ENCODE results near the gene GSG1L.

Gene GSG1L

GRCh38 chr16:27784351-27785306, 278.9 kb downstream of the GSG1L start:
- no peak for DNase-seq

DNA sequence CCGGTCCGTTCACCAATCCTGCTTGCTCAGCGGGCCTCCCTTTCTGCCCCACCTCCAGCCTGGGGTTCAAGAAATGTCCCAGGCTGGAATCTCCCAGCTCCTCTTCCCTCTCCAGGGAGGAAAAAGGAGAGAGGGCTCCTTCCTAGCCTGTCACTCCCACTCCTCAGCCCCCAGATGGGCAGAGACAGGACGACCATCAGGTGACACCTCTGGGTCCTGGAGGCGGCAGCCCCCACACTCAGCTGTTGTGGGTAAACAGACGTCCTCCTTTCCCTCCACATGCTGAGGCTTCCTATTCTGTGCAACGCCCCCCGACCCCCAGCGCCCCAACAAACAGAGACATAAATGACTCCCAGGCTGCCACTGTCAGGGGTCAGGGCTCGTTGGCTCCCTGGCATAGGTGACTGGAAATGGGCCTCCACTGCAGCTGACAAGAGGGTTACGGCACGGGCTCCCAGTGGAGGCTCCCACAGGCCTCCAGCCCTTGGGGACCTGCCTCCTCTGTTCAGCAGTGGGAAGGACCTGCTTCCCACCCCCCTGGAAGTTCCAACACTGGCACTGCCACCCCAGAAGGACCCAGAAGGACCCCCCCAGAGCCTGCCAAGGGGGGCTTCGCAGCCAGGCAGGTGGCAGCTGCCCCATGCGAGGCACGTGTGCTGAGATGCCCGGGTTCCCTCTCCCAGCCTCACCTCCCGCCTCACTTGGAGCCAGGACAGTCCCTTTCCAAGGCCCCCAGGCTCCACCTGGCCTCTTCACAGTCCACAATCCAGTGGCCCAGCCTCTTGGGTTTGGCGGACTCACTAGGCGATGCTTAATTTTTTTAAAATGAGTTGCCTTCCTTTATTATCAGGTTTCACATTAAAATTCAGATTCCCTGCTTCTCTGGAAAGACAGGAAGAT, 281.3 kb downstream of the GSG1L start:
- DNase-seq = no peak

GRCh38 chr16:27781195-27781524, 282.4 kb downstream of the GSG1L start:
- DNase-seq = no peak

- no peak for DNase-seq
Observed at GRCh38 chr16:27780468-27781194, 282.9 kb downstream of the GSG1L start.

GRCh38 chr16:27779641-27780164, 283.8 kb downstream of the GSG1L start:
- no peak for DNase-seq

GRCh38 chr16:27778926-27779570, 284.5 kb downstream of the GSG1L start:
- DNase-seq = no peak

- DNase-seq = no peak
Observed at GRCh38 chr16:27778171-27778925, 285.2 kb downstream of the GSG1L start.

GRCh38 chr16:27777527-27777926, 286.0 kb downstream of the GSG1L start:
- no peak for DNase-seq

DNA sequence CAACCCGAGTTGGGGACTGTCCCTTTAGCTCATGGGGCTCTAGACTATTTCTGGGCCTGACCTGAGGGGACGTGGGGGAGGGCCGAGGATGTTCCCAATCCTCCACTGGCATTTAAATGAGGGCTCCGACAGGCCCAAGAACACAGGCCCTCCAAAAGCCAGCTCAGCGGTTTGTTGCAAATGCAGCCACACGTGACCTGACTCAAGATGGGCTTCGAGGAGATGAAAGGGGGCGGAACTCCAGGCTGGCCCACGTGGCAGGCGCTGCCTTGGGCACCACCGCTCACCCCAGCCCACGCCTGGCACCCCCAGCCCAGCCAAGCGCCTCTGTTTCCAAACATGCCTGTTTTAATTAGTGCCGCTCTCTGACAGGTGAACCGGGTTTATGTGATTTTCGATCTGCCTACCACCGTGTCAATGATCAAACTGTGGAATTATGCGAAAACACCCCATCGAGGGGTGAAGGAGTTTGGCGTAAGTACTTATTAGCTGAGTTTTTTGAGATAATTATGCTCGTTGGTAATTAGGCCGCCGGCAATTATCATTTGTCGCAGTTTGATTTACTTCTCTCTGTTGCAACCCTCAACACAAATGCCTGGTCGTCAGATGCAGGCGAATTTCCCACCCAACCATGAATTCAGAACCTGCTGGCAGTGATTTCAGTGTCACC, 286.8 kb downstream of the GSG1L start:
- no peak for DNase-seq

- DNase-seq = no peak
Observed at GRCh38 chr16:27775254-27775653, 288.3 kb downstream of the GSG1L start.

DNA sequence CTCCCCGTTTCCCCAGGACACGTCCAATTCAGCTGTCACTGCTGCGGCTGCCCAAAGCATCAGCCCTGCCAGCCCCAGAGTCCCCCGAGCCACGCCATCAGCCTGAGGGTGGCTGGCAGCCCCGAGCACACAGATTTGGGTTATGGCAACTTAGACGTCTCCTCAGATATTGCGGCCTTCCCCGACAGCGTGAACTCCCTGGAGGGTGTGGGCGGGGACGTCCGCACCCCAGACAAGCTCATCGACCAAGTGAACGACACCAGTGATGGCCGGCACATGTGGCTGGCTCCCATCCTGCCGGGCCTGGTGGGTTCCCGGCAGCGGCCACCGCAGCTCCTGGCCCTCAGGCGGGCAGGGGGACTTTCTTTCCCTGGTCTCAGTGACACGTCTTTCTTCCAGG, 288.7 kb downstream of the GSG1L start:
- DNase-seq = no peak

- DNase-seq = no peak
Observed at GRCh38 chr16:27773344-27773743, 290.2 kb downstream of the GSG1L start.

- no peak for DNase-seq
Observed at GRCh38 chr16:27772093-27772825, 291.3 kb downstream of the GSG1L start.

DNA sequence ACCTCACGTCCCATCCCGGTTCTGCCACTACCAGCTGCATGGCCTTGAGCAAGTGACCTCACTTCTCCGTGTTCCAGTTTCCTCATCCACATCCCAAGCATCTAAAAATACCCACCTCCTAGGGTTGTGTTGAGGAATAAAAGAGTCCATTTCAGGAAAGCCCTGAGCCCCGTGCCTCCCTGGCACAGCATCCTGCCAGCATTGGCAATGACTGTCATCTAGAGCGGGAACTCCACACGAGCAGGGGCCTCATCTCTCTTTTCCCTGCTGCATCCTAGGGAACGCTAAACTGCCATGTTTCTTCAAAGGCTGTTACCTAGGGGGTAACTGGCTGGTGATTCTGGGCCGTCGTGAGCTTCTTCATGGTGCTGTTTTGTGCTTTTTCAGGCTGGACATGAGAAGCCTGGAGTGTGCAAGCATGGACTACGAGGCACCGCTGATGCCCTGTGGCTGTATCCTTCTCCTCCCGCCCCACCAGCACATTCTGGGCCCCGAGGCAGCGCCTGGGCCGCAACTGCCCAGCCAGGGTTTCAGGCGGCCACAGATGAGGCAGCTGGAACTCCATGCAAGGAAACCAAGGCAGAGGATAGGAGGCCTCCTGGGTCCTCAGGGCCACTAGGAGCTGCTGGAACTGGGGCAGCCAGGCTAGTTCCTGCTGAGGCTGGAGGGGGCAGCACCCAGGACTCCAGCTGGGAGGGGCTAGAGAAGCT, 292.2 kb downstream of the GSG1L start:
- DNase-seq = no peak

DNA sequence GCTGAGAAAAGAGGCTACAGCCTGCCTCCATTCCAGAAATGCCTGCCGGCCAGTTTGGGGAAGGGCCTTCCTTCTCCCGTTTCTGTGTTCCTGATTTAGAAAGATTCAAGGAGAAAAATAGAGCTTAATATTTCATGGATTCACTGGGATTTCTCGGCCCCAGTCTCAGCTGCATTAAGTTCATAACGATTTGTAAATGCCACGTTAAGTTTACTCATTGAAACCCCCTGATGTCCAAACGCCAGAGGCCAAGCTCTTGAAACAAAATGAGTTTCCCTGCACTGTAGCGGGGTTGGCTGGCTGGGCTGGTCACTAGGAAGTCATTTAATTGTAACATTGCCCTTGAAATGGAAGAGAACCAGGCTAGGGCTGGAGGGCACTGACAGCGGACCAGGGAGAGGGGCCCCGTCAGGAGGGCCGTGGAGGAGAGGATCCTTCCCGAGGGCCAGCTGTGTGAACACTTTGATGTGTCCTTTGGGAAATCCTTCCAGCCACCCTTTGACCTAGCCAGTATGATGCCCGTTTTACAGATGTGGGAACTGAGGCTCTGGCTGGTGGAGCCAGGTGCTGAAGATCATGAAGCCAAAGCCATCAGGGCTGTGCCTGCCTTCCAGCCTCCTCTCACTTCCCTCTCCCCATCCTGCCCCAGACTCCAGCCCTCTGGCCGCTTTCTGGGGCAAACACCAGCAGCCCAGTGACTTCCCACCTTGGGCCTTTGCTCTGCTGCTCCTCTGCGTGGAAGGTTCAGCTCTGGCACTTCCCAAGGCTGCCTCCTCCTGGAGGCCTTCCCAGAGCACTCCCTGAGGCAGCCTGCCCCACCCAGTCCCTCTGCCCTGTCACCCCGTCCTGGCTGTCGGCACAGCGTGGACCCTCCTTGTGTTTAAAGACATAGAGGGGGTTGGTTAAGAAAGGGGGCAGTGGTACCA, 293.0 kb downstream of the GSG1L start:
- DNase-seq = no peak

DNA sequence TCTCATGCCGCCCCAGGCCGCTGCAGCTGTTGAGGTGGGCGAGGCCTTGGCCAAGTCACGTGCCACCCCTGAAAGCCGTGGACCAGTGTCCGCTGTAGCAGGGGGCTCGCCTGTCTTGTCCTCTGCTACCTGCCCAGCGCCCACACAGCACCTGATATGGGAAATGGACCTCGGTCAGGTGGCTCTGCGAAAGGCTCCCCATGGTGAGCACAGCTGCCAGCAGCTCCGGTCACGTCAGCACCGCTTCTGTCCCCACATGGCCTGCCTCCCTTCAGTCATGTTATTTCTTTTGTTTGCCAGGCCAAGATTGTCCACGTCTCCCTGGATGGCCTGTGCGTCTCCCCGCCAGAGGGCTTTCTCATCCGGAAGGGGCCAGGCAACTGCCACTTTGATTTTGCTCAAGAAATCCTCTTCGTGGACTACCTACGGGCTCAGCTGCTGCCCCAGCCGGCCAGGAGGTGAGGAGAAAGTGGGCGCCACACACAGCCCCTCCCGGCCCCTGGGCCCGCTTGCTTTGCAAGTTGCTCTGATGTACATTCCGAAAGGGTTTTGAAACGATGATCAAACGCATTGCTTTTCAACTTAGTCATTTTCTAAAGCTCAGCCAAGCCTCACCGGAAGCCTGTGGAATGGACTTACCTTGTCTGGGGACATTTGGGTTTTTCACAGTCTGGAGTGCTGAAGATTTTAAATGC, 293.8 kb downstream of the GSG1L start:
- no peak for DNase-seq

DNA sequence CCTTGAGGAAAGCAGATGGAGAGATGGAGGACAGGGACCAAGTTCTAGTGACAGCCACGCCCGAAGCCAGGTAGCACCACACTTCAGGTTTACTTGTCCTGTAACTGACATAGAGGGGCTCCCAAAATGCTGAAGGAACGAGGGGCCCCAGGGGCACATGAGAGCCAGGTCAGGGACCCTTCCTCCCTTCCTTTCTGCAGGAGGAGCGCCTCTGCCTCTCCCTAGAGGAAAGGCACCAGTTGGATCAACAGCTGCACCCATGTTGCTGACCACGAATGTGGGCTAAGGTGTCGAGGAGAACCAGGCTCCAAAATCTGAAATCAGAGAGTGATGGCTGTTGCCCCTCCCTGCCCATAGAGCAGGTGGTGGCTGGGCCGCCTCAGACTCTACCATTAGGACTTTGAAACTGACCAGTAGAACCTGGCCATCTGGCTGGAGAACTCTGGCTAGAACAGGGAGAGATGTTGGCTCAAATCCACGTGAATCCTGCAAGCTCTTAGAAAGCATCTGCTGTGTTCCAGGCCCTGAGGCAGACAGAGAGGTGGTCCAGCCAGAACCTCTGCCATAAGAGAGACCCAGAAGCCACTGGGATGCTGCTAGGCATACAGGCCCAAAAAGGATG, 294.8 kb downstream of the GSG1L start:
- no peak for DNase-seq
